ENCODE data around the gene XCL1. TPM values are rescaled to one million over a fixed set of nuclear protein-coding genes. Genes with fewer than 3 reads are reported as not detected.

The XCL1 gene
- total RNA-seq, 1 experiment from 2014 or later = not detected

GRCh38 chr1:168567568-168567967 lies 8.8 kb upstream of the XCL1 start:
- H3K27me3 ChIP-seq (ENCODE audit: control insufficient read depth, insufficient read depth, low read length) = peaks cover 9% of the 10 kb centered on the region
- ATAC-seq = no peak
- no peak overlapping the region for H3K27ac ChIP-seq (ENCODE audit: low read length)
- TF ChIP-seq SIN3A (IDR thresholded peaks at IDR 0.05; ENCODE audit: borderline replicate concordance, insufficient read depth, low read depth, low read length) (no peak), REST (IDR thresholded peaks at IDR 0.05; ENCODE audit: insufficient read depth in 1 of 2, low read depth in 2 of 2, low read length in 1 of 2) (no peak), POLR2AphosphoS5 (IDR thresholded peaks at IDR 0.05; ENCODE audit: low read depth, low read length) (no peak), TCF7L2 (IDR thresholded peaks at IDR 0.05; ENCODE audit: low read depth, low read length) (no peak), CTCF (IDR thresholded peaks at IDR 0.05) (no peak)
- BruUV-seq (replicated peaks) = no TSS peak
- no peaks in the 10 kb centered on the region for H3K9me3 ChIP-seq (ENCODE audit: control insufficient read depth, insufficient read depth, low read depth, low read length)
- no peaks in the 10 kb centered on the region for H3K36me3 ChIP-seq (ENCODE audit: control insufficient read depth, insufficient read depth, low read length)
- CTCF ChIA-PET = no interaction called here
- POLR2A ChIA-PET = no interaction called here
- no peak overlapping the region for H3K4me3 ChIP-seq (ENCODE audit: low read depth in 2 of 2, low read length in 2 of 2)
- H3K4me1 ChIP-seq (ENCODE audit: control insufficient read depth, insufficient read depth, low read length) = no peaks in the 10 kb centered on the region
- in situ Hi-C loops (cut with HindIII; ENCODE audit: low pct_unique_long_range_greater_than_20kb, low sequenced_read_pairs) = no loop called here
- intact Hi-C loops (cut with micrococcal nuclease; ENCODE audit: unreplicated experiment) = no loop called here
- DNase-seq (ENCODE audit: low read depth, low spot score) = no peak

- H3K4me1 ChIP-seq (ENCODE audit: control insufficient read depth, insufficient read depth, low read length) = no peaks in the 10 kb centered on the region
- no peaks in the 10 kb centered on the region for H3K36me3 ChIP-seq (ENCODE audit: control insufficient read depth, insufficient read depth, low read length)
- TF ChIP-seq CTCF (IDR thresholded peaks at IDR 0.05) (no peak), REST (IDR thresholded peaks at IDR 0.05; ENCODE audit: insufficient read depth in 1 of 2, low read depth in 2 of 2, low read length in 1 of 2) (no peak), SIN3A (IDR thresholded peaks at IDR 0.05; ENCODE audit: borderline replicate concordance, insufficient read depth, low read depth, low read length) (no peak), POLR2AphosphoS5 (IDR thresholded peaks at IDR 0.05; ENCODE audit: low read depth, low read length) (no peak), TCF7L2 (IDR thresholded peaks at IDR 0.05; ENCODE audit: low read depth, low read length) (no peak)
- no peak for DNase-seq (ENCODE audit: low read depth, low spot score)
- no peak for ATAC-seq
- peaks cover 9% of the 10 kb centered on the region for H3K27me3 ChIP-seq (ENCODE audit: control insufficient read depth, insufficient read depth, low read length)
- intact Hi-C loops (cut with micrococcal nuclease; ENCODE audit: unreplicated experiment) (no loop called here), in situ Hi-C loops (cut with HindIII; ENCODE audit: low pct_unique_long_range_greater_than_20kb, low sequenced_read_pairs) (no loop called here)
- ChIA-PET CTCF (interaction anchor here (1.1 kb wide), 1 partner anchor 225 kb away, joined by 3 read pairs; no protein-coding TSS in a partner anchor), POLR2A (no interaction called here)
- H3K9me3 ChIP-seq (ENCODE audit: control insufficient read depth, insufficient read depth, low read depth, low read length) = no peaks in the 10 kb centered on the region
- no TSS peak for BruUV-seq (replicated peaks)
- no peak overlapping the region for H3K4me3 ChIP-seq (ENCODE audit: low read depth in 2 of 2, low read length in 2 of 2)
- H3K27ac ChIP-seq (ENCODE audit: low read length) = no peak overlapping the region
Observed at GRCh38 chr1:168568346-168568745, 8.1 kb upstream of the XCL1 start.
